Astrocyte of the spinal cord (primary cell): ENCODE measurements around the gene KRTAP10-3.
A peak's percentile ranks its signal among the peaks of the same experiment; 100 is the strongest.

ENCODE experiments used
- DNase-seq: peaks from one replicate; pipeline ENCODE4 v3.0.0; 2011; ENCODE audit warnings: low read depth, low spot score
- H3K4me3 ChIP-seq: 2 replicates; pipeline ENCODE4 v1.5.1; 2011; ENCODE audit warnings: low read depth, mild to moderate bottlenecking, low read length, moderate library complexity
- CTCF ChIP-seq: IDR thresholded peaks from 2 replicates; pipeline ENCODE4 v1.5.1; 2012; ENCODE audit warnings: low read depth, mild to moderate bottlenecking, low read length, inconsistent platforms
- in situ Hi-C: cut with HindIII; loops from 2 replicates; pipeline ENCODE4 v1.10.0; 2017; ENCODE audit warnings: low sequenced_read_pairs

Gene KRTAP10-3

GRCh38 chr21:44512496-44513388 is 45.9 kb downstream of the KRTAP10-3 start:
- TF ChIP-seq CTCF: no peak
- DNase-seq: no peak
- no peak overlapping the region for H3K4me3 ChIP-seq
- in situ Hi-C loops: no loop called here

DNA sequence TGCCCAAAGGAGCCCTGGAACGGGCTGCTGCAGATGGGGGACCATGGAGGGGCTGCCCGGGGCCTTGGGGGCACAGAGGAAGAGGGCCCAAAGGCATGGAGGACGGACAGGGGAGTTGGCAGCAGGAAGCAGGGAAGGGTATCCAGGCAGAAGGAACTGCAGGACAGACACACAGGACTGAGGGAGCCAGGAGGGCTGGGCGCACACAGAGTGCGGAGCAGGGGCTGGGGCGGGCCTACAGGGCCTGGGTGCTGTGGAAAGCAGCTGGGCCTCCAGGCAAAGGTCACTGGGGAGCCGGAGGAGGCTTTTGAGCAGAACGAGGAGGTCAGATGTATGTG is 46.7 kb downstream of the KRTAP10-3 start:
- no peak for DNase-seq
- no peak overlapping the region for H3K4me3 ChIP-seq
- in situ Hi-C loops: no loop called here
- no peak for TF ChIP-seq CTCF

GRCh38 chr21:44511219-44511937 is 47.2 kb downstream of the KRTAP10-3 start:
- H3K4me3 ChIP-seq: no peak overlapping the region
- in situ Hi-C loops: no loop called here
- DNase-seq: no peak
- no peak for TF ChIP-seq CTCF

DNA sequence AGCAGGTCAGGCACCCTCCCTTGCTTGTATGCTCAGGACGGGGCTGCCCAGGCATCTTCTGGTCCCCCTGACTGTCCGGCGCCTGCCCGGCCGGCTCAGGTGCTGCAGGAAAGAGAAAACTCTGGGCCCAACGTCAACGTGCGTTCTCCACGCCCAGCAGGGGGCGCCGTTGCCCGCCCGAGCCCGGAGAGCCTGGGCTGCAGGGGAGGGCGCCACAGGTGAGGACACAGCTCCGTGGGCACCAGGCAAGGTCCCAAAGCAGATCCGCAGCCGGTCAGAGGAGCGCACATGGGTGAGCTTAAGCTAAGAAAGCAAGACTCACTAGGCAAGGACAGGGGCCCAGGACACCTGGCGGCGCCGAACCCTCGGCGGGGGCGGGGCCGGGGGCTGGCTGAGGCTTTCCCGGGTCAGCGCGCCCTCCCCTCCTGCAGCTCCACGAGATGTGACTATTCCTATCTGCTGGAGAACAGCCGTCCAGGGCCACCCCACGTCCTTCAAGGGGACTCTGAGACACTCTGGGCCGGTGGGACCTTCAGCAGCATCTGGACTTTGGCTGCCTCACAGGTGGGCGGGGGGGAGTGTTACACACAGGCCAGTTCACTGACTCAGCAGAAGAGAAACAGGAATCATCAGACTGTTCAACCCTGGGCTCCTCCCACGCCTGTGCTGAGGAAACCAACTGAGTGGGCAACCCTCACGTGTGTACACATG is 47.9 kb downstream of the KRTAP10-3 start:
- TF ChIP-seq CTCF: peak; percentile 71
- DNase-seq: no peak
- H3K4me3 ChIP-seq: no peak overlapping the region
- in situ Hi-C loops: no loop called here

- no peak for TF ChIP-seq CTCF
- in situ Hi-C loops: no loop called here
- no peak for DNase-seq
- H3K4me3 ChIP-seq: no peak overlapping the region
Measured at GRCh38 chr21:44510109-44510507, 48.5 kb downstream of the KRTAP10-3 start.

GRCh38 chr21:44509539-44509938 is 49.1 kb downstream of the KRTAP10-3 start:
- in situ Hi-C loops: no loop called here
- TF ChIP-seq CTCF: no peak
- H3K4me3 ChIP-seq: no peak overlapping the region
- DNase-seq: no peak
